Hepatocyte (in vitro differentiated cells): ENCODE data around the gene EPHB2.

Source experiments
- CTCF ChIP-seq: fragments of 200-600 bp; sonication (generic); IDR thresholded peaks from 2 replicates; pipeline ENCODE4 v1.5.1; 2016; ENCODE audit warnings: antibody characterized with exemption, mild to moderate bottlenecking; ENCODE audit not compliant: poor library complexity
- EZH2 ChIP-seq: fragments of 200-600 bp; sonication (generic); IDR thresholded peaks from 2 replicates; pipeline ENCODE4 v1.6.1; 2016; ENCODE audit warnings: antibody characterized with exemption, mild to moderate bottlenecking, borderline replicate concordance

GRCh38 chr1:22847249-22847648, 136.6 kb downstream of the EPHB2 start:
- TF ChIP-seq CTCF (no peak), EZH2 (no peak)
